Mesodermal cell (in vitro differentiated cells): ENCODE results near the gene HOXD9.

Experiments
- H3K27ac ChIP-seq: 2 replicates; pipeline ENCODE4 v1.7.0; 2013; ENCODE audit warnings: mild to moderate bottlenecking, low read depth, low read length, moderate library complexity; ENCODE audit not compliant: severe bottlenecking
- H3K36me3 ChIP-seq: 2 replicates; pipeline ENCODE4 v1.7.1; 2013; ENCODE audit warnings: mild to moderate bottlenecking, low read length, moderate library complexity; ENCODE audit not compliant: control insufficient read depth, insufficient read depth
- H3K4me1 ChIP-seq: one replicate; pipeline ENCODE4 v1.7.1; 2013; ENCODE audit warnings: mild to moderate bottlenecking, low read length; ENCODE audit not compliant: insufficient read depth, control insufficient read depth, poor library complexity, severe bottlenecking
- H3K4me3 ChIP-seq: 2 replicates; pipeline ENCODE4 v1.7.0; 2013; ENCODE audit warnings: low read length, control low read depth, mild to moderate bottlenecking; ENCODE audit not compliant: insufficient read depth, poor library complexity, severe bottlenecking; ENCODE audit errors: extremely low read depth
- H3K9me3 ChIP-seq: 2 replicates; pipeline ENCODE4 v1.7.1; 2013; ENCODE audit warnings: mild to moderate bottlenecking, low read length, moderate library complexity; ENCODE audit not compliant: control insufficient read depth
- WGBS, 2 experiments: methylation state at CpG; one replicate each; pipeline ENCODE4 v1.1.5; 2013; ENCODE audit warnings: missing lambda C conversion rate in 2 of 2; ENCODE audit not compliant: insufficient coverage in 2 of 2; 5-methylcytosine and 5-hydroxymethylcytosine counted together

Gene HOXD9

DNA sequence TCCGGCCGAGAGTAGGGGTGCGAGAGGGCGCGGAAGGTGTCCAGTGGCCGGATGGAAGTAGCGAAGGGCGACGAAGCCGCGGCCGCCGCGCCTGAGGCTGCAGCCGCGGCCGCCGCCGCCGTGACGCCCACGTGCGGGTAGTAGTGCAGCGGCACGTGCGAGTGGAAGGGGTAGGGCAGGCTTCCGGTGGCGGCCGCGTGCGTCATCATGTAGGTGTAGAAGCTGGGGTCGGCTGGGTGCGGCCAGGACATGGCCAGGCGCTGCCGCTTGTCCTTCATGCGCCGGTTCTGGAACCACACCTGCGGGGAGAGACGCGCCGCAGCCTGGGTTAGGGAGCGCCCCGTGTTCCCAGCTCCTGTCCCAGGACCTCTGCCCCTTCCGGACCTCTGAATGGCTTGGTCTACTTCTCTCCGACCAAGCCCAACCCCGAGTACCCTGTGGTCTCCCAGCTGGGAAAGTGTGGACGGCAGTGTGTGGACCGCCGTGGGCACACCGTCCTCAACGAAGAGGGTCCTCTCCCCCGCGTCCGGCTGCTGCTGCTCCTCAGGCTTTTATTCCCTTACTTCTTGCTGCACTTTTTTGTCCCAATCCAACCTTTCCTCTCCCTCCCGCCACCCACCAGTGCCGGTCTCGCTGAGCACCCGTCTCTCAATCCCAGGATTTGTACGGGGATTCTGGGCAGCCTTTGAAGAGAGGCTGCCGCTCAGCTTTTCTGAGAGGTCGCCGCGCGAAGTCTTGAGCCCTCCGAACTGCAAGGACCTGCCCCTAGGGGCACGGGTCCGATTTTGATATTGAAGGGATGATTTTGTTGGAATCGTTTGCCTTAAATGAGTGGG, 41.8 kb upstream of the HOXD9 start:
- H3K4me3 ChIP-seq: peak overlapping the region; percentile 21
- H3K27ac ChIP-seq: no peak overlapping the region
- peaks cover 13% of the 10 kb centered on the region for H3K4me1 ChIP-seq
- WGBS, 2 experiments: 1% methylated on average over 42 to 56 of the region's 68 CpGs
- no peaks in the 10 kb centered on the region for H3K9me3 ChIP-seq
- no peaks in the 10 kb centered on the region for H3K36me3 ChIP-seq

DNA sequence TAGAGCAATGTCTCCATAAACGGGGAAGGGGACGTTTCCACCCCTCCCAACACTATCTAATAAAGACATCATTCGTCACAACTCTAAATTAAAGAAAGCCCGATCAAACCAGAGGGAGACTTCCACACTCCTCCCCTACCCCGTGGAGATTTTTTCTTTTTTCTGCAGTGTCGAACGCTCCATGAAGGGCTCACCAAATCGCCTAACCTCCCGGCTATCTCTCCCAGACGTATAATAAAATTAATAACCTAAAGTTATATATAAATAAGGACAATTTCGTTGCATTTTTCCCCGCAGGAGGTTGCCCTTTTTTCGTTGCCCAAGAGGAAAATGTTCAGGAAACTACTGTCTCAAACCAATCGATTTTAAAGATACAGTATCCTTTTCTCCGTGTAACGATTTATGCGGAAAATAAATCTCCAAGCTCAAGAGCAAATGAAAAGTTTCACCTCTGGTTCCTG, 41.1 kb upstream of the HOXD9 start:
- Histone ChIP-seq H3K9me3 (no peaks in the 10 kb centered on the region), H3K4me3 (no peak overlapping the region), H3K4me1 (peaks cover 16% of the 10 kb centered on the region), H3K27ac (no peak overlapping the region), H3K36me3 (no peaks in the 10 kb centered on the region)
- WGBS, 2 experiments: 6 to 10% methylated on average over 3 to 5 of the region's 17 CpGs

DNA sequence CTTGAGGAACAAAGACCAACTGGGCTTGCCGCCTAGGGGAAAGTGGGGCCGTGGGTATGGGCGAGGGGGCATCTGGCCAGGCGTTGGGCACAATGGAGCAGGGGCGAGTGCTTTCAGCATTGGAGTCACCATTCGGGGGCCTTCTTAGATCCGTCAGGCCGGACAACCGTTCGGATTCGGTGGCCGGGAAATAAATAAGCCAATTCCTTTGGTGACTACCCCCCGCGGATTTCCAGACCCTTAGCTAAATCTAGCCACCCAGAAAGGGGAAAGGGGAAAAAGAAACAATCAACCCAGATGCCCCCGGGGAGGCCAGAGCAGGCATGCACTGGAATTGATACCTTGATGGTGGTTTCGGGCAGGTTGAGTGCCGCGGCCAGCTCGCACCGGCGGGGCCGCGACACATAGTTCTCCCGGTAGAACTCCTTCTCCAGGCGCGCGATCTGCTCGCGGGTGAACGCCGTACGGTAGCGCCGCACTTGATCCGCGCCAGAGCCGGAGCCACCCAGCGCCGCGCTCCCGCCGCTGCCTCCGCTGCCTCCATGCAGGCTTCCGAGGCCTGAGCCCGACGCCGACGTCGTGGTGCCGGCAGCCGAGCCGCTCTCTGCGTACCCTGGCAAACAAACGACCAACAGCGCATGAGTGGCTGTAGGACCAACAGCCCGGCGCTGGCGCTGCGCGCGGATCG, 40.5 kb upstream of the HOXD9 start:
- Histone ChIP-seq H3K9me3 (no peaks in the 10 kb centered on the region), H3K36me3 (no peaks in the 10 kb centered on the region), H3K4me3 (no peak overlapping the region), H3K4me1 (peaks cover 16% of the 10 kb centered on the region), H3K27ac (no peak overlapping the region)
- WGBS, 2 experiments: 0 to 1% methylated on average over 58 to 61 of the region's 62 CpGs

DNA sequence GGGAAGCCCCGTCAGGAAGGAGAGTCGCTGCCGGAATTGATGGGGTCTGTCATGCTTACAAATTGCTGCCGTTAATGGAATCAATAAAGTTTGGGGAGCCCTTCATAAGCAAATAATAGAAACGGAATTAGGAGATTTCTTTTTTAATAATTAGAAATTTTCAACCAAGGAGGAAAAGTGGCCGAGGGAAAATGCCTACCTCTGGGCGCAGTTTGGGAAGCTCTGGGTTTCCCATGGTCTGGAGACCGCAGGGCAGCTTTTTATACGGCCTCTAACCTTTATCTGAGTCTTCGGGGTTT, 40.0 kb upstream of the HOXD9 start:
- 4 to 7% methylated on average over 7 of the region's 10 CpGs for WGBS, 2 experiments
- Histone ChIP-seq H3K4me1 (peaks cover 16% of the 10 kb centered on the region), H3K4me3 (no peak overlapping the region), H3K36me3 (no peaks in the 10 kb centered on the region), H3K9me3 (no peaks in the 10 kb centered on the region), H3K27ac (no peak overlapping the region)

DNA sequence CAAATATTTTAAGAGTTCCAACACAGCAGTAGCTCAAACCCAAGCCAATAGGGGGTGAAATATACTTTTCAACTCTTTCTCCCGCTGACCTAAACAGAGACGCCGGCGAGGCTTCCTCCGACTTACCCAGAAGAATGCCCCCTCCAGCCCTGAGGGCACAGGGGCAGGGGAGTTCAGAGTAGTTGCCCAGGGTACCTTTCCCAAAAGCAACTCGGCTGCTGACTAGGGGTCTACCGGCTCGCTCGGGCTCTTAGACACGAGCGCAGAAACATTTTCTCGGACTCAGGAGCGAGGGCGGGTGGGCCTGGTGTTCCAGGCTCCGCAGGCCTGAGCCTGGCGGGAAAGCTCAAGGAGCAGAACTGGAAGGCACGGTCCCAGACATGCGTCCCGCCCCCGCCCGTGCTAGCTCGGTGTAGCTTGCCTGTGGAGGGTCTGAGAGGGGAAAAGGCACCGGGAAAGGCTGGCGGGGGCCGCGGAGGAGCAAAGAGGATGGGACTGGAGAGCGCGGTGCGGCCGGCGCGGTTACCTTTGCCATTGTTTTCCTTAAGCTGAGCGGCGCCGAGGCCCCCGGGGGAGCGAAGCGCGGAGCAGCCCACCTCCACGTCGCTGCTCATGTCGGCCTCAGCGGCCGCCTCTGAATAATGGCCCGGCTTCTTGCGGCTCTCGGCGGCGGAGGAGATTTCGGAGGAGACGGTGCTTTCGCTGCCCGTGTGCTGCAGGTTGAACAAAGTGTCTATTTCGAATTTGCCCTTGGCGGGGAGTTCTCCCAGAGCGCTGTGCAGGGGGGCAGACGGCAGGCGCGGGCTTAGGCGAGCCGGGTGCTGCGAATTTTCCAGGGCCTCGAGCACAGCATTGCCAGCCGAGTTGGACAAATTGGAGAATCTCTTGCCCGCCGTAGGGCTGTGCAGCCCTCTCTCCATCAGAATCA, 39.4 kb upstream of the HOXD9 start:
- 0 to 1% methylated on average over 52 to 60 of the region's 66 CpGs for WGBS, 2 experiments
- H3K4me1 ChIP-seq: peaks cover 21% of the 10 kb centered on the region
- H3K9me3 ChIP-seq: no peaks in the 10 kb centered on the region
- H3K27ac ChIP-seq: no peak overlapping the region
- H3K36me3 ChIP-seq: no peaks in the 10 kb centered on the region
- H3K4me3 ChIP-seq: no peak overlapping the region

DNA sequence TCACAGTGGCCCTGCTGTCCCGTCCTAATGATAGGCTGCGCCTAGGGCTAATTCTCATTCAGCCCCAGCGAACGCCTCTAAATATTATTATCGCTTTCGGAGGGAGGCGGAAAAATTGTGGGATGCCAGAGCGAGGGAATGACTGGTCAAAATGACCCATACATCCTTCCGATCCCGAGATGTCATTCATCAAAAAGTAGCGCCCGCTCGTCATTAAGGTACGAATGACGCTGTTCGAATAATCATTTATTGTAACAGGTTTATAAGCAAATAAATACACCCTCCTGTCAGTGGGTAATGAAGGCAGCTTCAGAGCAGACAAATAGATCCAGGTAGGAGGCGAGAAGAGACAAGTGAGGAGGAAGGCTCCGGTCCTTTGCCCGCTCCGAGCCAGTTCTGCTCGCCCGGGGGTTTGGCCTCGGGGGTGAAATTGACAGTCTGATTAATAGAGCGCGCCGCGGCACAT, 38.7 kb upstream of the HOXD9 start, which contains the start of gene EVX2:
Gene EVX2 (minus strand): TSS at position 167 of the 466 bp plus-strand sequence. CDS start 186 bp downstream, outside the sequence.
- Histone ChIP-seq H3K27ac (no peak within 1 kb of the TSS), H3K4me1 (peaks cover 21% of the 10 kb centered on the region), H3K4me3 (no peak within 1 kb of the TSS), H3K9me3 (no peaks in the 10 kb centered on the region), H3K36me3 (no peaks in the 10 kb centered on the region)
- 1 to 3% methylated on average over 15 to 16 of the region's 27 CpGs for WGBS, 2 experiments

DNA sequence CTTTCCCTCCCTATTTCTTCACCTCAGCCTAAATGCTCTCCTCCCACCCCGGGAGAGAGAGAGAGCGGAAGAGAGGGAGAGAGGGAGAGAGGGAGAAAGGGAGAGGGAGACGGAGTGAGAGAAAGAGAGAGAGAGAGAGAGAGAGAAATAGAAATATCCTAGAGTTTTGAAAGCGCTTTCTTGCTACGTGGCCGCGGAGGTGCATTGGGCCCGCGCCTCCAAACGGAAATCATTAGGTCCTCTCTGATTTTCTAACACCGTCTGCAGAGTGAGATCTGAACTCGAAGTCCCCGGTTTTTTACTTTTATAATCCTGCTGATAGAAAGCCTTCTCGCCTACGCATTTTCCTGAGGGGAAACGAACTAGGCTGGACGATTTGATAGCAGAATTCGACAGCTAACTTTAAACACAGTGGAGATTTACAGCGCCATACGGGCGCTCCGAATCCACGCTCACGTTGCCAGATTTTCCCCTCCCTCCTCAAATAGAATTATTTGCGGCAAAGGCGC, 37.9 kb upstream of the HOXD9 start:
- 1 to 3% methylated on average over 16 to 23 of the region's 26 CpGs for WGBS, 2 experiments
- Histone ChIP-seq H3K4me3 (no peak overlapping the region), H3K9me3 (no peaks in the 10 kb centered on the region), H3K4me1 (peaks cover 21% of the 10 kb centered on the region), H3K36me3 (no peaks in the 10 kb centered on the region), H3K27ac (no peak overlapping the region)

DNA sequence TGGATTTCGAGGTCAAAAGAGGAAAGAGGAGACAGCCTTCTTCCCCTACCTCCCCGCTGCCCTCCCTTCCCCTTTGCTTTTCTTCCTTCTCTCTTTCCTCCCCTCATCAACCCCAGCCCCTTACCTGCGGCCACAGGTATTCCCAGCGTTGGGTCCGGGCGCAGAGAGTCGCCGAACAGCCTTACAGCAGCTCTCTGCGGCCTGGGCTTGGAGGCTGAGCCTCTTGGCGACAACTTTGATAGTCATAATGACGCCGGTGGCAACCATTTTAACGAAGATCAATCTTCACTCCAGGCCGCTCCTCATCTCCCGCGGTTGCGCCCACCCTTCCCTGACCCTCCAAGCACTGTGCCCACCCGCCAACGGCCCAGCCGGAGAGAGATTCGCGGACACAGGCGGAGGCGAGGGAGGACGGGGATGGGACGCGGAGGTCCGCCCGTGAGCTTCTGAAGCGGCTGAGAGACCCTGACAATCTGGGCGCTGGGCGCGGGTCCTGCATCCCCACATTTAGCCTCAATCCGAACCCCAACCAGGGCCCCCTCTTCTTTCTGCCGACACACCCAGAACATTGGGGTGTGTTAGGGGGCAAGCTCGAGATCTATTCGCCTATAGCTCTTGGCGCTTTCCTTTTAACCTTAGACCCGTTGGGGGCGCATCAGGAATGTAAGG, 37.3 kb upstream of the HOXD9 start:
- 1 to 2% methylated on average over 27 to 28 of the region's 40 CpGs for WGBS, 2 experiments
- peaks cover 21% of the 10 kb centered on the region for H3K4me1 ChIP-seq
- no peaks in the 10 kb centered on the region for H3K9me3 ChIP-seq
- H3K27ac ChIP-seq: no peak overlapping the region
- H3K36me3 ChIP-seq: no peaks in the 10 kb centered on the region
- H3K4me3 ChIP-seq: no peak overlapping the region

DNA sequence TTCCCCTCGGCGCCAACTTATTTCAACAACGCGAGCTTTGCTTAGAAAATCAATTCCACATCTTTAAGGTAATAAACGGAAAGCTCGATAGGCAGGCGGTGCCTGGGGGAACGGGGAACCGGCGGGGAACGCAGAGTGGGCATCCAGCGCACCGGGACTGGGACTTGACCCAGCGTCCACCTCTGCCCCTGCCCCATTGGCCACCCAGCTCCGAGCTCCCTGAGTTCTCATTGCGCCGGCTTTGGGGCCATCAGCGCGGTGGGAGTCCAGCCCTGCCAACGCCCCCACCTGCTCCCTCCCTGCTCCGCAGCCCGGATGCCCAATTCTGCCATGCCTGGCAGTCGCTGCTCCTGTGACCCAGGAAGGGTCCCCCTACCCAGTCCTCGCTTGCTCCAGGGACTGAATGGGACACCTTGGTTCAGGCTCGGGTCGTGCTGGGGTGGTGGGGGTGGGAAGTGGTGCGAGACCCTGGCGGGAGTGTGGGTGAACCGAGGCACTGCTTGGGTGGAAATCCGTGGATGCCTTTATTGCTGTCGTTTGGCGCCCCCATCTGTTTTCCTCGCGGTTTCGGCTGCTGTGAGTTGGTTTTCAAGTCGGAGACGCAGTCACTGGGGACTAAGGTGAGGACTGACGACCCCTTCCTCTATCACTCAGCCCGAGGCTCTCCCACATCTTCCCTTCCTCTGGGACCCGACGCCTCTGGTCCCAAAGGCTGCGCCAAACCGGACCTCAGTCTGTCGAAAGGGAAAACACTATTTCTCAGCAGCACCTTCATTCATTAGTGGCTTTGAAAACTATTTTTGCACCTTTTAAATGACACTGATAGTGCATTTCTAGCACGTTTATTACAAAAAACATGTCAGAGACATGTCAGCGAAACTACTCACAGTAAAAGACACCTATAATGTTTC, 36.4 kb upstream of the HOXD9 start:
- WGBS, 2 experiments: 1% methylated on average over 27 to 37 of the region's 46 CpGs
- peak overlapping the region; percentile 11 for H3K4me3 ChIP-seq
- H3K27ac ChIP-seq: no peak overlapping the region
- no peaks in the 10 kb centered on the region for H3K36me3 ChIP-seq
- peaks cover 21% of the 10 kb centered on the region for H3K4me1 ChIP-seq
- H3K9me3 ChIP-seq: no peaks in the 10 kb centered on the region
